Colonic mucosa (tissue), 4 donors: ENCODE measurements around the gene LSM4. TPM values are rescaled to one million over a fixed set of nuclear protein-coding genes. Genes with fewer than 3 reads are reported as not detected.

Source experiments
- DNase-seq: peaks from one replicate; pipeline ENCODE4 v3.0.0-alpha.2; 2020
- H3K27ac ChIP-seq: fragments of 200-600 bp; one replicate; pipeline ENCODE4 v1.8.0; 2021
- H3K27me3 ChIP-seq: fragments of 200-600 bp; one replicate; pipeline ENCODE4 v1.8.0; 2021
- H3K36me3 ChIP-seq: fragments of 200-600 bp; one replicate; pipeline ENCODE4 v1.8.0; 2021
- H3K4me1 ChIP-seq: fragments of 200-600 bp; one replicate; pipeline ENCODE4 v1.8.0; 2021; ENCODE audit warnings: mild to moderate bottlenecking
- H3K4me3 ChIP-seq: fragments of 200-600 bp; one replicate; pipeline ENCODE4 v1.8.0; 2021
- H3K9ac ChIP-seq, 2 donors: one replicate each; pipeline ENCODE4 v1.7.0; 2013; ENCODE audit warnings: control low read depth in 2 of 2, low read depth in 2 of 2, low read length in 2 of 2
- H3K9me3 ChIP-seq: fragments of 200-600 bp; one replicate; pipeline ENCODE4 v1.8.0; 2021
- intact Hi-C: fragments of 100-400 bp; cut with DNase I; formaldehyde crosslinking; loops from one replicate; pipeline ENCODE4 v1.14.1; 2022
- total RNA-seq, 2 donors: library from RNA; stranded (reverse); fragmentation: NEBNext Ultra II Directional in 1 of 2; extraction: Animal tissue kit (Norgen Biotek cat#: 25700) in 1 of 2; gene quantifications; one replicate each; pipeline ENCODE4 v1.2.1, GENCODE V29; 2021
- TF ChIP-seq, protein P1 (sequence below): fragments of 200-600 bp; IDR thresholded peaks from one replicate; pipeline ENCODE4 v1.8.0; 2022; ENCODE audit warnings: antibody characterized with exemption, mild to moderate bottlenecking
- donor health status: healthy.
- donor health status: DM: no; HTN: no; CAD: no.
- donor health status: DM: no; HTN: no; CAD: no.

Gene LSM4
- total RNA-seq, 2 donors from 2014 or later, result 128 to 308 TPM

DNA sequence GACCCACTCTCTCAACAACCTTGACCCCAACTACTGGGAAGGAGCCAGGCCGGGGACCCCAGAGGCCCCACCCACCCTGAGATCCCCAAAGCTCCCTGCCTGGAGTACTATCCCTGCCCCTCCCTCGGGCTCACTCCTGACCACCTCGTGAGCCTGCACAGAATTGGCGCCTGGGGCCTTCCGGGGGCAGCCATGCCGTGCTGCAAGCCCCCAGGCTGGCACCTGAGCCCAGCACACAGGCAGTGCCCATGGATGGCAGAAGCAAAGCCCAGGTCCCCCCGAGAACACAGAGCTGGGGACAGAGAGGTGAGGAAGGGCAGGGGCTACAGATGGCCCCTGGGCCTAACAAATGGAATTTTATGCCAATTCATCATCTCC lies 13.9 kb downstream of the LSM4 start:
- intact Hi-C loops, result no loop called here
- H3K27me3 ChIP-seq, result no peaks in the 10 kb centered on the region
- H3K4me1 ChIP-seq, result peaks cover 13% of the 10 kb centered on the region
- no peak overlapping the region for H3K9ac ChIP-seq
- no peaks in the 10 kb centered on the region for H3K9me3 ChIP-seq
- TF ChIP-seq, protein P1, sequence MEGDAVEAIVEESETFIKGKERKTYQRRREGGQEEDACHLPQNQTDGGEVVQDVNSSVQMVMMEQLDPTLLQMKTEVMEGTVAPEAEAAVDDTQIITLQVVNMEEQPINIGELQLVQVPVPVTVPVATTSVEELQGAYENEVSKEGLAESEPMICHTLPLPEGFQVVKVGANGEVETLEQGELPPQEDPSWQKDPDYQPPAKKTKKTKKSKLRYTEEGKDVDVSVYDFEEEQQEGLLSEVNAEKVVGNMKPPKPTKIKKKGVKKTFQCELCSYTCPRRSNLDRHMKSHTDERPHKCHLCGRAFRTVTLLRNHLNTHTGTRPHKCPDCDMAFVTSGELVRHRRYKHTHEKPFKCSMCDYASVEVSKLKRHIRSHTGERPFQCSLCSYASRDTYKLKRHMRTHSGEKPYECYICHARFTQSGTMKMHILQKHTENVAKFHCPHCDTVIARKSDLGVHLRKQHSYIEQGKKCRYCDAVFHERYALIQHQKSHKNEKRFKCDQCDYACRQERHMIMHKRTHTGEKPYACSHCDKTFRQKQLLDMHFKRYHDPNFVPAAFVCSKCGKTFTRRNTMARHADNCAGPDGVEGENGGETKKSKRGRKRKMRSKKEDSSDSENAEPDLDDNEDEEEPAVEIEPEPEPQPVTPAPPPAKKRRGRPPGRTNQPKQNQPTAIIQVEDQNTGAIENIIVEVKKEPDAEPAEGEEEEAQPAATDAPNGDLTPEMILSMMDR, result no peak
- H3K4me3 ChIP-seq, result no peak overlapping the region
- no peaks in the 10 kb centered on the region for H3K36me3 ChIP-seq
- H3K27ac ChIP-seq, result no peak overlapping the region
- no peak for DNase-seq

DNA sequence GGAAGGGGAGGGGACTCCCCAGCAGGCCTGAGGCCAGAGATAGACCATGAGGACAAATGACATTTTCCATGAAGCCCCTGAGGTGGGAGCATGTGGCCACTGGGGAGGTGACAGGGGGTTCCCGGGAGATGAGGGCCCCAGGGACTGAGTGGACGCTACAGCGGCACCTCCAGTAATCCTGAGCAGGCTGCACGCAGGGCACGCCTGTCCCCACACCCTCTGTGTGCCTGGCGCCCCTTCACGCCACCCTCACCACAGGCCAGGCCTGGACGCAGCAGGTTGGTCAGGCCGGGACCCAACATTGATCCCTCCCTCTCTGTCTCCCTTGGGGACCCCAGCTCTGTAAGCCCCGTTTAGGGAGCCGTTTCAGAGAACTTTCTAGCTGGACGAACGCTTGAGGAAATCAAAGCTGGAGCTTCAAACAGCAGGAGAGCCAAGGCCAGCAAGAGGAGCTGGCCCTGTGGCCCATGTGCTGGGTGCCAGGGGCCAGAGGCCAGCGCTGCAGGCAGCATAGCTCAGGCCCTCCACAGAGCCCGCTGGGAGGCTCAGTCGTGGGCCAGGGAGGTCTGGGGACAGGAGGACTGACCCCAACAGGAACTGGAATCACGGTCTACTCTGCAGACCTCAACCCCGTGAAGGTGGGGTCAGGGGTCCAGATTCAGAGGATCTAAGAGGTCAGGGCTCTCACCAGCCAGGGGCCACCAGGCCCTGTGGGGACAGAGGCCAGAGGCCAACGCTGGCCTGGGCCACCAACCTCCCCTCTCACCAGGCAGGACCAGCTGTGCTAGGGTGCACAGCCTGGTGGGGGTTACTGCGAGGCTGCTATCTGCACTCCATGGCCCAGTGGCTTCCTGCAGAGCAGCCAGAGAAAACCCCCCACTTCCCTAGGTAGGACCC lies 14.6 kb downstream of the LSM4 start:
- TF ChIP-seq, protein P1, result no peak
- no peaks in the 10 kb centered on the region for H3K9me3 ChIP-seq
- H3K4me1 ChIP-seq, result peaks cover 13% of the 10 kb centered on the region
- H3K36me3 ChIP-seq, result no peaks in the 10 kb centered on the region
- no peak overlapping the region for H3K4me3 ChIP-seq
- no peak overlapping the region for H3K27ac ChIP-seq
- H3K27me3 ChIP-seq, result no peaks in the 10 kb centered on the region
- no peak overlapping the region for H3K9ac ChIP-seq
- intact Hi-C loops, result no loop called here
- no peak for DNase-seq

DNA sequence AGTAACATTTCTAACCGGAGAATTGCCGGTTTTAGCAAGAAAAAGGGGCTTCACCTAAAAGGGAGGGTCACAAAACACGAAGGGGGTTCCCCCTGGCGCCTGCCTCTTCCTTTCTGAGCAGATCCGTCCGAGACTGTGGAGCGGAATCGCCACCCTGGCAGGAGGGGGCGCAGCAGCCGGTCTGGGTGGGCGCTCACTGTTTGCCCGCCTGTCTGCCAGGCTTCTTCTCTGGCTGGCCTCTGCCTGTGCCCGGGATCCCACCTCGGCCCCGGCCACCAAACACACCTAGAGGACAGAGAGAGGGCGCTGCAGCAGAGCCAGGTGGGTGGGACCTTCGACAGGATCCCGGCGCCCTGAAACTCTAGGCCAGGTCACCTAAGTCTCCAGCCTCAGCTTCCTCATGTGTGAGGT lies 15.6 kb downstream of the LSM4 start:
- intact Hi-C loops, result no loop called here
- Histone ChIP-seq H3K9ac (peak overlapping the region; percentile 35 to 56), H3K27me3 (no peaks in the 10 kb centered on the region), H3K4me1 (peaks cover 12% of the 10 kb centered on the region), H3K36me3 (no peaks in the 10 kb centered on the region), H3K9me3 (no peaks in the 10 kb centered on the region), H3K27ac (no peak overlapping the region), H3K4me3 (no peak overlapping the region)
- TF ChIP-seq, protein P1, result no peak
- DNase-seq, result no peak

DNA sequence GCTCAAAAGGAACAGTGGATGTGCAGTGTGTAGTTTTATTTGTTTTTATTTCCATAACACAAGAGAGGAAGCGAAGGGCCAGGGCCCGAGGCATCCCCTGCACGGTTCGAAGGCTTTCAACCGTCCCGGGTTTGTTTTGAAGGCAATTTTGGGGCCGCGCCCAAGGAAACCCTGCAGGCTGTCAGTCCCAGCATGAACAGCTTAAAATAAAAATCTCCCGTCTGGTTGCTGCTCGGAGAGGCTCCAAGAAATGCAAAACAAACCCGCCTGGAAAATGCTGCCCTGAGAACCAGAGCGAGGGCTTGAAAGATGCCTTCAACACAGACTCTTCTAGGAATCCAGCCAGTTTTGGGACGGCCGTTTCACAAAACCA lies 16.0 kb downstream of the LSM4 start:
- H3K36me3 ChIP-seq, result no peaks in the 10 kb centered on the region
- intact Hi-C loops, result no loop called here
- no peak overlapping the region for H3K4me3 ChIP-seq
- DNase-seq, result no peak
- H3K27me3 ChIP-seq, result no peaks in the 10 kb centered on the region
- peak overlapping the region; percentile 35 to 56 for H3K9ac ChIP-seq
- TF ChIP-seq, protein P1, result no peak
- peaks cover 9% of the 10 kb centered on the region for H3K4me1 ChIP-seq
- no peaks in the 10 kb centered on the region for H3K9me3 ChIP-seq
- peak overlapping the region; percentile 55 for H3K27ac ChIP-seq

DNA sequence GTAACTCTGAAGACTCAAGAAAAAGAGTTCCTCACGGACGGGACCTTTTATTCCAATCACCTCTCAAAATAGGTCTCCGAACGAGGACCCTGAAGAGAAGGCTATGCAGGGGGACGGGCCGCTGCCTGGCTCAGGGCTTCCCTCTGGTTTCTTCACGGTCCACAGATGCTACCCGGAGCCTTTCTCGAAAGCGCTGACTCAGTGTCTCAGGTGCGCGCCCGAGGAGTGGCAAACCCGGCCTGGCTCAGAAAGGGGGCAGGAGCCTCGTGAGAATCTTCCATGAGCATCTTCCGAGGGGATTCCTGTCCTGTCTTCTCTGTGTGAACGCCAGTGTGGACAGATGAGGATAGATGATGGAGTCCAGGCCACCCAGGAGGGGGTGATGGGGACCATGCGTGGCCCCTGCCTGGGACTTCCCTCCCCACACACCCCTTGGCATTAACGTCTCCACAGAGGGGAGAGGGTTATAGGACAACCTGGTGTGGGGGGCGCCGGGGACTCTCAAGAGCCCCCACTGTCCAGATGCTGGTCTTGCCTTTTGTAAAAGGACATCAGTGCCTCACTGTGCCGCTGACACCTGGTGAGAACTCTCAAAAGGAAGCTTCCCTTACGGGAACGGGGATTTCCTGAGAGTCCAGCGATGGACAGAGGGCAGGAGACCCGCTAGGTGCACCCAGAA lies 16.5 kb downstream of the LSM4 start:
- Histone ChIP-seq H3K9me3 (no peaks in the 10 kb centered on the region), H3K36me3 (no peaks in the 10 kb centered on the region), H3K27ac (peak overlapping the region; percentile 97), H3K4me1 (peaks cover 6% of the 10 kb centered on the region), H3K9ac (peak overlapping the region; percentile 43 to 56), H3K4me3 (no peak overlapping the region), H3K27me3 (no peaks in the 10 kb centered on the region)
- TF ChIP-seq, protein P1, result no peak
- intact Hi-C loops, result no loop called here
- DNase-seq, result no peak
